ENCODE results near the gene HDAC8.
A peak's percentile ranks its signal among the peaks of the same experiment; 100 is the strongest.

The HDAC8 gene

GRCh38 chrX:72381439-72382201 is 191.0 kb downstream of the HDAC8 start:
- DNase-seq (ENCODE audit: low read depth, low spot score) = no peak

DNA sequence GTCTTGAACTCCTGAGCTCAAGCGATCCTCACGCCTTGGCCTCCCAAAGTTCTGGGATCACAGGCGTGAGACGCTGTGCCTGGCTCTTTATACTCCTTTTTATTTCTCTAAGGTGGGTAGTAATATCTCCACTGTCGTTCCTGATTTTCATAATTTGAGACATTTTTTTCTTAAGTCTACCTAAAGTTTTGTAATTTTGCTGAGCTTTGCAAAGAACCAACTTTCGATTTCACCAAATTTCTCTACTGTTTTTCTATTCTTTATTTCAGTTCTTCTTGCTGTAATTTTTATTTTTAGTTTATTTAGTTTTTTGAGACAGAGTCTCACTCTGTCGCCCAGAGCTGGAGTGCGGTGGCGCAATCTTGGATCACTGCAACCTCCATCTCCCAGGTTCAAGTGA is 196.5 kb downstream of the HDAC8 start:
- no peak for DNase-seq (ENCODE audit: low read depth, low spot score)

DNA sequence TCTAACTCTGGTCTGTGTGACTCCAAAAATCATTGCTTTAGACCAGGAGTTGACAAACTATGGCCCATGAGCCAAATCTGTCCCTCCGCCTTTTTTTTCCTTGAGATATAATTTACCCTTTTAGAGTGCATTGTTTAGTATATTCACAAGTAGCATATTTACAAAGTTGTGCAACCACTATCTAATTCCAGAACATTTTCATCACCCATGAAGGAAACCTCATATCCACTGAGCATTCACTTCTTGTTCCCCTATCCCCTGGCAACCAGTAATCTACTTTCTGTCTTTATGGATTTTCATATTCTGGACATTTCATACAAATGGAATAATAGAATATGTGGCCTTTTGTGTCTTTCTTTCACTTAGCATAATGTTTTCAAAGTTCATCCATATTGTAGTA is 199.5 kb downstream of the HDAC8 start:
- no peak for DNase-seq (ENCODE audit: low read depth, low spot score)

GRCh38 chrX:72372735-72373134 is 199.9 kb downstream of the HDAC8 start:
- no peak for DNase-seq (ENCODE audit: low read depth, low spot score)

DNA sequence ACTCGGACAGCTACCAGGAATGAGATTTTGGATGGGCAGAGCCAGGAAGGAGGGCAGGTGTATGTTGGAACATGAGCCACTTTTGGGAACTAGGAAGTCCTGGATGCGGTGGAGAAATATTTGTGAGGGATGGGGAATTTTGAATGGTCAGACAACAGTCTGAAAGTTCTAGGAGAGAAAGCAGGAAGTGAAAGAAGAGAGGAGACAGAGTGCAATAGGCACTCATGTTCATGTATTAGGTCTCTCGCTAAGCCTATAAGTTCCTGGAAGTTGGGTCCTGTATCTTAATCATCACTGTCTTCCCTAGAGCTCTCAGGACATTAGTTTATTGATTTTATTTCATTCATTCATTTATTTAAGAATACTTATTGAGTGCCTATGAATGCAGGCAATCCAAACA is 201.2 kb downstream of the HDAC8 start:
- DNase-seq (ENCODE audit: low read depth, low spot score) = no peak

- no peak for DNase-seq (ENCODE audit: low read depth, low spot score)
These were observed 203.8 kb downstream of the HDAC8 start for GRCh38 chrX:72368796-72369195.

DNA sequence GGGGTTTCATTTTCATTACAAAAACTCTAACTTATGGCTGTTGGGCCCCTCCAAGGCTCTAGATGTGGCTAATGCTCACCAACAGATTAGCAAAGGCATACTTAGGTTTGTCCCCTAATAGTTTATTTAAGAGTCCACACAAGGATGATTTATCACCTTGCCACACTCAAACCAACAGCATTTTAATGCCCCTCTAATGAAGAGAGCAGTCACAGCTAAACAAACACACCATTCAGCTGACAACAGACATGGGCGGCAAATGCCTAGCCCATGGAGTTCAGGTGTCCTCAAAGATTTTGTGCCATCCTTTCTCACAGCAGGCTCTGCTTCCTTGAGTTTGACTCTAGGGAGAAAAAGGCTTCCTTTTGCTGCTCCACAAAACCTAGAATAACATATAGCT is 205.1 kb downstream of the HDAC8 start:
- DNase-seq (ENCODE audit: low read depth, low spot score) = no peak

GRCh38 chrX:72366701-72367454 is 205.8 kb downstream of the HDAC8 start:
- DNase-seq (ENCODE audit: low read depth, low spot score) = no peak

DNA sequence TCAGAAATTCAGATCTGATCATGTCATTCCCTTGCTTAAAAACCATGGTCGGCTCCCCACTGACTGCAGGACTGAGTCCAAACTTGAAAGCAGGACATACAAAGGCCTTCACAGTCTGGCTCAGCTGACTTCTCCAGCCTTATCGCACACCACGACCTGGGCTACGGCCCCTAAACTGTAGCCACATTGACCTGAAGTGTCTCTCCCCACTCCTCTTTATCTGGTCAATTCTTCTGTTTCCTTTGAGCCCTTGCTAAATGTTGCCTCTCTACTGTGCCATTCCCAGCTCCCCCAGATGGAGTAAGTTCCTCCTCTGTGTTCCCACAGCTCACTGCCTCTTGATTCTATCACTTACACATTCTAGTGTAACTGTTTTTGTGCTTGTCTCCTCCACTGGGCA is 206.5 kb downstream of the HDAC8 start:
- DNase-seq (ENCODE audit: low read depth, low spot score) = no peak

GRCh38 chrX:72365126-72365525 is 207.5 kb downstream of the HDAC8 start:
- no peak for DNase-seq (ENCODE audit: low read depth, low spot score)

DNA sequence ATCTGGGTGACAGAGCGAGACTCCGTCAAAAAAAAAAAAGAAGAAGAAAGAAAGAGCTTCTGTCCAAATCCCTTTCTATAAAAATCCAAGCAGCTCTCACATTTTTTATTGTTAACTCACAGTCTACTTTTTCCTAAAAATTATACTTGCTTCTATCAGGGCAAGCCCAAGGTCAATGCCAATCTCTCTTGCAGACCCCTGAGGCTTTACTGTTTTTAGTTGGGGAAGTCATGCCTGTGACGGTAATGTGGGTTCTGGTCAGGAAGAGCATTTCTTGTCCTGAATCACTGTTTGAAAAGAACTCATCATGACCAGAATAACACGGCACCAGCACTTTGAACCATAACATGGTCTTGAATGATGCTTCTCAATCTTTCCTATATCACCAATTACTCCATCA is 212.3 kb downstream of the HDAC8 start:
- DNase-seq (ENCODE audit: low read depth, low spot score) = no peak

GRCh38 chrX:72358313-72358712 is 214.3 kb downstream of the HDAC8 start:
- no peak for DNase-seq (ENCODE audit: low read depth, low spot score)

GRCh38 chrX:72352786-72353185 is 219.9 kb downstream of the HDAC8 start:
- no peak for DNase-seq (ENCODE audit: low read depth, low spot score)

GRCh38 chrX:72351606-72352334 is 220.9 kb downstream of the HDAC8 start:
- DNase-seq (ENCODE audit: low read depth, low spot score) = no peak

DNA sequence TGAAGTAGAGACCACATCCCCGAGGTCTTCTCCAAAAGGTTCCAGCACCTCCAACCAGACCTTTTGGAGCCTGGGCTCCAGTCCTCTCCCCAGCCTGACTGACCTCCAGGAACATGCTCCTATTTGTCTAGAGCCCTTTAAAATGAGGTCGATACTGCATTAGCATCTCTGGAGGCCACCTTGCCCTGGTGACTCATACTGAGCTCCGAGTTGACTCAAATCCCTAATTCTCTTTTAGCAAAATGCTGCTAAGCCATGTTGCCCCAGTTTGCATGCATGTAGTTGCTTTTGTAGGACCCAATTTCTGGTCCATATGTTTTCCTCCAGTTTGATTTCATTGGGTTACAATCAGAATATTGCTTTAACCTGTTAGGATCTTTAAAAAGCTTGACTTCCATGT is 223.5 kb downstream of the HDAC8 start:
- no peak for DNase-seq (ENCODE audit: low read depth, low spot score)

DNA sequence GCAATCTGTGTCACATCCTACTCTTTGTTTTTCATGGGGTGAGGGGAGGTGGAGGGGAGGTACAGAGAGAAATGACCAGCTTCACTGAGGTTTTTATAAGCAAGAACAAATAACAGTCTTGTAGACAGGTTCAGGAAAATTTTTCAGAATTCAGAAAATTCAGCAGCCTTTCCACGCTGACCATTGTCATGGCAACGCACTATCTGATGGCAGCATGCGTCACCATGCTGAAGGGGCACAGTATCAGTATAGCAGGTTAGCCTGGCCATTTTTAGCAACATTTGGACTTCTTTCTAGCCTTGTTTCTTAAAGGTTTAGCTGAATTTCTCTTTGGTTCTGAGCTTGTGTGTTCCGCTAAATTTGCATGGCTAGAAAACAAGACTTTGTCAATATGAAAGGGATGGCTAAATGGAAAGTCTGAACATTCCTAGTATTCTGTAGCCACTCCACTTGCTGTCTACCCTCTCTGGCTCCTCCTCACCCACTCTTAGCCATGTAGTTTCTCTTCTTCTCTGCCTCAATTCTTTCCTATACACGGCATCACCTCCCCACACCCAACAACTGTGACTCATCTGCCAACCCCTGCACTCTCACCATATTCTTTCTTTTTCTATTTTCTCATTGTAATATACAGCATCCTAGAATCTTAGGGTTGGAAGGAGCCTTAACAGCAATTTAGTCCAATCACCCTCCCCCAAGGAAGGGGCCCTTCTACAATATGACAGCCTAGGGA is 224.2 kb downstream of the HDAC8 start:
- no peak for DNase-seq (ENCODE audit: low read depth, low spot score)

- no peak for DNase-seq (ENCODE audit: low read depth, low spot score)
These were observed 225.3 kb downstream of the HDAC8 start for GRCh38 chrX:72347366-72347765.

DNA sequence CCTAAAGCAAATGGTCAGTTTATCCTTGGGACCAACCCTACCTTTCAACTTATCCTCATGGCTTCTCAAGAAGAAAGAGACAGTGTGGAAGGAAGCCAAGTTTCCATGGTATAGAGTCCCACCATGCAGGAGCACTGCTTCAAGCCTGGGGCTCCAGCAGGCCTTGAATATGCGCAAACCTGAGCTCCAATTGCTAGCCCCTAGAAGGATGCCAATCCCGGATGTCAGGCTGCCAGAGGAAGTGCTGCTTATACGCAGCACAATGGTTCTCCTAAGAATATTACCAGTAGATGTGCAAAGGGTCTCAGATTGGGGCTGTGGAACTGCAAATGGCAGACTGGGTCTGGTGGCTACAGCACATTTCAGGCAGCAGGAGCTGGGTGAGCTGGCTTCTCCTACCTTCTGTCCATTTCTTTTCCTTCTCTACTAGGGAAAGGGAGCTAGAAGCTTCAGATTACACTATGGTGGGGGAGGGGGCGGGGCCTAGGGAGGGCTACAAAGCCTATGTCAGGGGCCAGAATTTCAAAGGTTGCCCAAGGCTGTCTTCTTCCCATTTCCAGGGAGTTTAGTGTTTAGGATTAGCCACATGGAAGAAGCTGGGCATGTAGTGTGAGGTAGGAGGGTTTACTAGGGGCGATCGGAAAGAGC is 226.2 kb downstream of the HDAC8 start:
- peak; percentile 77 for DNase-seq (ENCODE audit: low read depth, low spot score)

GRCh38 chrX:72340626-72341025 is 232.0 kb downstream of the HDAC8 start:
- DNase-seq (ENCODE audit: low read depth, low spot score) = no peak

- DNase-seq (ENCODE audit: low read depth, low spot score) = no peak
These were observed 232.6 kb downstream of the HDAC8 start for GRCh38 chrX:72340041-72340440.

DNA sequence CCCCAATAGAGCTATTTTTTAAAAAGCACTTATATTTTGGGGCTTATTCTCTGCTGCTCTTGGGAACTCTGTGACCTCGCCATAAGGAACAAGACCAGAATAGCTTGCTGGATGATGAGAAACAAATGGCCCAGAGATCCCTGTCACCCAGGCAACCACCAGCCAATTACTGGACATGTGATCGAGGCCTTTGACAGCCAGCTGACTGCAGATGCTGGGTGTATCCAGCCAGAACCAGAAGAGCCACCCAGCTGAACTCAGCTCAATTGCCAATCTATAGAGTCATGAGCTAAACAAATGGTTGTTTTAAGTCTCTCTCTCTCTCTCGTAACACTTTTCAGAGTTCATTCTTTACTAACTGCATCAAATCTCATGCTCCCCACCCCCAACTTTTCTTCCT is 242.5 kb downstream of the HDAC8 start:
- peak; percentile 52 for DNase-seq (ENCODE audit: low read depth, low spot score)
